ENCODE data around the gene BCR. TPM values are rescaled to one million over a fixed set of nuclear protein-coding genes. Genes with fewer than 3 reads are reported as not detected.

The BCR gene
- total RNA-seq, 2 donors from 2014 or later, result 102 to 172 TPM

DNA sequence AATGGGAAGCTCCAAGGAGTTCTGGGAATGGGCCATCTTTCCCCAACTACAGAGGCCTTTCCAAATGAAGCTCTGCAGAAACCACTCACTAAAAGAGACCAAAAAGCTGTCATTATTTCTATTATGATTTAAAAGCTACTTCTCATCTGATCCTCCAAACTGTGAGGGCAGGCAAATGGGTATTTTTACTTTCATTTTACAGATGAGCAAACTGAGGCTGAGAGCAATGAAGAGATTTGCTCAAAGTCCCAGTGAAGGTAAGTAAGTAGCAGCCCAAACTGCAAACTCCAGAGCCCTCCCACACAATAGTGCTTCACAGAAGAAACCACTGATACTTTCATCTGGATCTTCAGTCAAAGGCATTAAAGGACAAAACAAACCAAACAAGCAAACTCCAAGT is 39.9 kb upstream of the BCR start:
- peaks cover 14% of the 10 kb centered on the region for H3K27me3 Mint-ChIP-seq (ENCODE audit: insufficient read depth)
- H3K9ac ChIP-seq (ENCODE audit: extremely low read depth, low read length, poor library complexity, severe bottlenecking), result no peak overlapping the region
- DNase-seq, result no peak
- no peak overlapping the region for H3K4me3 Mint-ChIP-seq
- TF ChIP-seq CTCF (conservative IDR thresholded peaks at IDR 0.05), result no peak
- no peaks in the 10 kb centered on the region for H3K9me3 Mint-ChIP-seq
- H3K27ac Mint-ChIP-seq, result no peak overlapping the region
- no peaks in the 10 kb centered on the region for H3K9me3 ChIP-seq (ENCODE audit: control insufficient read depth, low read length)
- H3K27ac ChIP-seq (ENCODE audit: low read depth, low read length), result no peak overlapping the region
- H3K4me1 Mint-ChIP-seq, result peaks cover 5% of the 10 kb centered on the region
- peaks cover 4% of the 10 kb centered on the region for H3K4me1 ChIP-seq (ENCODE audit: control insufficient read depth, insufficient read depth, low read length)
- H3K4me3 ChIP-seq (ENCODE audit: low read length), result no peak overlapping the region
- no peaks in the 10 kb centered on the region for H3K36me3 Mint-ChIP-seq (ENCODE audit: low read depth)
- H3K27me3 ChIP-seq (ENCODE audit: control insufficient read depth, insufficient read depth, low read length, poor library complexity, severe bottlenecking), result no peaks in the 10 kb centered on the region
- H3K36me3 ChIP-seq (ENCODE audit: control insufficient read depth, insufficient read depth, low read length), result no peaks in the 10 kb centered on the region

DNA sequence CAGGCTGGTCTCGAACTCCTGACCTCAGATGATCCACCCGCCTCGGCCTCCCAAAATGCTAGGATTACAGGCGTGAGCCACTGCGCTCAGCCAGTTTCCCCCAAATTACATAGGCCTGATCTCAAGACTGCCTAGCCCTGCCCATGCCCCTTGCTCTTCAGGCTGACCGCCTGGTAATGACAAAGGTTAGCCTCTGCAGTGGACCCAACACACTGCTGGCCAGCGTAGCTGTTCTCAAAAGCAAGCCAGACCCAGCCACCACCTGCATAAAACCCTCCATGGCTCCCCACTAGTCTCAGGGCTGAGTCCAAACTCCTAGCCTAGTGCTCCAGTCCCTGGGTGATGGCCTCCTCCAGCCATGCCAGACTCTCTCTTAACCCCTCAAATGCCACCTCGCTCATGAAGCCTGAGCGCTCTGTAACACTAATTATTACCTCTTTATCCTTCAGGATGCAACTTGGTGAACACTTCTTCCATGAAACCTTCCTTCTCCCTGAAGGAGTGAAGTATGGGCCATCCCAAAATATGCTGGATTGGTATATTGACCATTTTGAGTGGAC is 37.7 kb upstream of the BCR start:
- no peaks in the 10 kb centered on the region for H3K36me3 Mint-ChIP-seq (ENCODE audit: low read depth)
- Histone ChIP-seq H3K9ac (ENCODE audit: extremely low read depth, low read length, poor library complexity, severe bottlenecking) (no peak overlapping the region), H3K4me1 (ENCODE audit: control insufficient read depth, insufficient read depth, low read length) (peaks cover 4% of the 10 kb centered on the region), H3K9me3 (ENCODE audit: control insufficient read depth, low read length) (no peaks in the 10 kb centered on the region), H3K27ac (ENCODE audit: low read depth, low read length) (peak overlapping the region; percentile 91), H3K4me3 (ENCODE audit: low read length) (no peak overlapping the region), H3K27me3 (ENCODE audit: control insufficient read depth, insufficient read depth, low read length, poor library complexity, severe bottlenecking) (no peaks in the 10 kb centered on the region), H3K36me3 (ENCODE audit: control insufficient read depth, insufficient read depth, low read length) (no peaks in the 10 kb centered on the region)
- peaks cover 32% of the 10 kb centered on the region for H3K27me3 Mint-ChIP-seq (ENCODE audit: insufficient read depth)
- no peak for DNase-seq
- H3K27ac Mint-ChIP-seq, result peak overlapping the region; percentile 92
- peaks cover 5% of the 10 kb centered on the region for H3K4me1 Mint-ChIP-seq
- peak overlapping the region; percentile 36 for H3K4me3 Mint-ChIP-seq
- H3K9me3 Mint-ChIP-seq, result no peaks in the 10 kb centered on the region
- WGBS, 2 experiments (ENCODE audit: insufficient coverage in 1 of 2, insufficient read length in 1 of 2), result 88 to 92% methylated on average over 5 to 9 of the region's 9 CpGs
- no peak for TF ChIP-seq CTCF (conservative IDR thresholded peaks at IDR 0.05)

- 100% methylated on average over 1 of the region's 1 CpG for WGBS, 2 experiments (ENCODE audit: insufficient coverage in 1 of 2, insufficient read length in 1 of 2)
- Histone ChIP-seq H3K9me3 (ENCODE audit: control insufficient read depth, low read length) (no peaks in the 10 kb centered on the region), H3K4me3 (ENCODE audit: low read length) (no peak overlapping the region), H3K4me1 (ENCODE audit: control insufficient read depth, insufficient read depth, low read length) (peaks cover 4% of the 10 kb centered on the region), H3K9ac (ENCODE audit: extremely low read depth, low read length, poor library complexity, severe bottlenecking) (no peak overlapping the region), H3K27me3 (ENCODE audit: control insufficient read depth, insufficient read depth, low read length, poor library complexity, severe bottlenecking) (no peaks in the 10 kb centered on the region), H3K27ac (ENCODE audit: low read depth, low read length) (no peak overlapping the region), H3K36me3 (ENCODE audit: control insufficient read depth, insufficient read depth, low read length) (no peaks in the 10 kb centered on the region)
- Mint-ChIP-seq H3K9me3 (no peaks in the 10 kb centered on the region), H3K27ac (no peak overlapping the region), H3K4me1 (peaks cover 5% of the 10 kb centered on the region), H3K4me3 (no peak overlapping the region), H3K36me3 (ENCODE audit: low read depth) (no peaks in the 10 kb centered on the region), H3K27me3 (ENCODE audit: insufficient read depth) (peaks cover 35% of the 10 kb centered on the region)
- DNase-seq, result no peak
- TF ChIP-seq CTCF (conservative IDR thresholded peaks at IDR 0.05), result no peak
Measured at GRCh38 chr22:23143119-23143518, 37.2 kb upstream of the BCR start.
